NCI-H2107 treated with DMSO at 0.1 percent for 48 hours (cell line): ENCODE measurements around the gene NEU4.

Source experiments
- DNase-seq: peaks from one replicate; lab custom pipeline; 2025; ENCODE audit not compliant: unreplicated experiment; lab: John Stamatoyannopoulos, UW

NEU4 gene

DNA sequence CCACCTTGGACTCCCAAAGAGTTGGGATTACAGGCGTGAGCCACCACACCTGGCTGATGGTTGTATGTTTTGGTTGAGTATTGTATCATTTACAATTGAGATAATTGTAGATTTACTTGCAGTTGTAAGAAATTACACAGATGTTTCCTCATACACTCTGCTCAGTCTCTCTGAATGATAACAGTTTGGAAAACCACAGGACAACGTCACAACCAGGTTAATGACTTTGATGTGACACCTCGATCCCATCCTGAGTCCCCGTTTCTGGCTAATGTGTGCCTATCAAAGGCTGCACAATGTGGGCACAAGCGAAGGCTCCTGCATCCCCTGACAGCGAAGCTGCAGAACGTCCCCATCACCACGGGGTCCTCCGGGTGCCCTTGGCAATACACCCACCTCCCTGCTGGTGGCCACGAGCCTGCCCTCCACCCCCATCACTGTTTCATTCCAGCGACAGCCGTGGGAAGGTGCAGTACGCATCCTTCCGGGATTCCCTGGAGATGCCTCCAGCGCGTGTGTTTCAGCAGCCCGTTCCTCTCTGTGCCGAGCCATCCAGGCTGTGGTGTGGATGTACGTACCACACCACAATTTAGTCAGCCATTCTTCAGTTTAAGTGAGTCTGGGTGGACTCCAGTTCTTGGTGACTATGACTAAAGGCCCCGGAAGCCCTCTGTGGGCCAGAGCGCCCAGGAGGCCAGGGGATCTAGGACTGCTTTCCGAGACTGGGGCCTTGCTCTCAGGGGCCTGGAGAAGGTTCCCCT lies 54.0 kb downstream of the NEU4 start:
- no peak for DNase-seq

DNA sequence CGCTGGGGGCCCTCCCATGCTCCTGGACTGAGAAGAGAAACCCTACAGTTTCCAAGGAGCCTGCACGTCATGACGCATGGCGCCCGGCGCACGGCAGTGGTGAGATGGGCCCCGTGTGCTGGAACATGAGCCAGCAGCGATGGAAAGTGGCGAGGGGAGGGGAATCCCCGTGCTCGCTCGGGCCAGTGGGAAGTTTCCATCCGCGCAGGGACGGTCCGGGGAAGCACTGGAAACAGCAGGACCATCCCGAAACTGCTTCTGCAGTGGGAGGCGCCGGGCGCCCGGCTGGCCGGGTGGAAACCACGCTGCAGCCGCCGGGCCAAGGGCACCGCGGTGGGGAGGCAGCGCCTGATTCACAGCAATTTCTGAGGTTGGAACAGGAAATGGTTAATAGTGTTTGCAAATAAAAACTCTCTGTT lies 54.6 kb downstream of the NEU4 start:
- DNase-seq, result no peak

DNA sequence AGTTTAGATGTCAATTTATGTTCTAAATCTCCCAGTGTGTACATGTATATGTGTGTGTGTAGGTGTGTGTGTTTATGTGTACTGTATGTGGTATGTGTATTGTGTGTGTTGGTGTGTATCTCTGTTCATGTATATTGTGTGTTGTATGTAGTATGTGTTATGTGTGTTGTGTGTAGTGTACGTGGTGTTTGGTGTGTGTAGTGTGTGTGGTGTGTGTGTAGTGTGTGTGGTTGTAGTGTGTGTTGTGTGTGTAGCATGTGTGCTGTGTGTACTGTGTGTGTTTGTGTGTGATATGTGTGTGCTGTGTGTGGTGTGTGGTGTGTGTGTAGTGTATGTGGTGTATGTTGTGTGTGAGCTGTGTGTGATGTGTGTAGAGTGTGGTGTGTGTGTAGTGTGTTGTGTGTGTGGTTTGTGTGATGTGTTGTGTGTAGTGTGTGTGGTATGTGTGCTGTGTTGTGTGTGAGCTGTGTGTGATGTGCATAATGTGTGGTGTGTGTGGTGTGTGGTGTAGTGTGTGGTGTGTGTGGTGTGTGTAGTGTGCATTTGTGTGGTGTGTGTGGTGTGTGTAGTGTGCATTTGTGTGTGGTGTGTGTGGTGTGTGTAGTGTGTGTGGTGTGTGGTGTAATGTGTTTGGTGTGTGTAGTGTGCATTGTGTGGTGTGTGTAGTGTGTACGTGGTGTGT lies 55.3 kb downstream of the NEU4 start:
- no peak for DNase-seq

DNA sequence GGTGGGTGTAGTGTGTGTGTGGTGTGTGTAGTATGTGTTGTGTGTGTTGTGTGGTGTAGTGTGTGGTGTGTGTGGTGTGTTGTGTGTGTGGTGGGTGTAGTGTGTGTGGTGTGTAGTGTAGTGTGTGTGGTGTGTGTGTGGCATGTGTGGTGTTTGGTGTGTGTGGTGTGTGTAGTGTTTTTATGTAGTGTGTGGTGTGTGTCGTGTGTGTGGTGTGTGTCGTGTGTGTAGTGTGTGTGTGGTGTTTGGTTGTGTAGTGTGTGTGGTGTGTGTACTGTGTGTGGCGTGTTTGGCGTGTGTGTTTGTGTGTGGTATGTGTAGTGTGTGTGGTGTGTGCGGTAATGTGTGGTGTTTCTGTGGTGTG lies 55.8 kb downstream of the NEU4 start:
- DNase-seq, result no peak

DNA sequence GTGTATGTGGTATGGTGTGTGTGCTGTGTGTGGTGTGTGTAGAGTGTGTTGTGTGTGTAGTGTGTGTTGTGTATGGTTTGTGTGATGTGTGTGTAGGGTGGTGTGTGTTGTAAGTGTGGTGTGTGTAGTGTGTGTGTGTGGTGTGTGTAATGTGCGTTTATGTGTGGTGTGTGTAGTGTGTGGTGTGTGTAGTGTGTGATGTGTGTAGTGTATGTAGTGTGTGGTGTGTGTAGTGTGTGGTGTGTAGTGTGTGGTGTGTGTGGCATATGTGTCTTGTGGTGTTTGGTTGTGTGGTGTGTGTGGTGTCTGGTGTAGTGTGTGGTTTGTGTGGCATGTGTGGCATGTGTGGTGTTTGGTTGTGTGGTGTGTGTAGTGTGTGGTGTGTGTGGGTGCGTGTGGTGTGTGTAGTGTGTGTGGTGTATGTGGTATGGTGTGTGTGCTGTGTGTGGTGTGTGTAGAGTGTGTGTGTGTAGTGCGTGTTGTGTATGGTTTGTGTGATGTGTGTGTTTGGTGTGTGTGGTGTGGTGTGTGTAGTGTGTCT lies 56.5 kb downstream of the NEU4 start:
- no peak for DNase-seq

DNA sequence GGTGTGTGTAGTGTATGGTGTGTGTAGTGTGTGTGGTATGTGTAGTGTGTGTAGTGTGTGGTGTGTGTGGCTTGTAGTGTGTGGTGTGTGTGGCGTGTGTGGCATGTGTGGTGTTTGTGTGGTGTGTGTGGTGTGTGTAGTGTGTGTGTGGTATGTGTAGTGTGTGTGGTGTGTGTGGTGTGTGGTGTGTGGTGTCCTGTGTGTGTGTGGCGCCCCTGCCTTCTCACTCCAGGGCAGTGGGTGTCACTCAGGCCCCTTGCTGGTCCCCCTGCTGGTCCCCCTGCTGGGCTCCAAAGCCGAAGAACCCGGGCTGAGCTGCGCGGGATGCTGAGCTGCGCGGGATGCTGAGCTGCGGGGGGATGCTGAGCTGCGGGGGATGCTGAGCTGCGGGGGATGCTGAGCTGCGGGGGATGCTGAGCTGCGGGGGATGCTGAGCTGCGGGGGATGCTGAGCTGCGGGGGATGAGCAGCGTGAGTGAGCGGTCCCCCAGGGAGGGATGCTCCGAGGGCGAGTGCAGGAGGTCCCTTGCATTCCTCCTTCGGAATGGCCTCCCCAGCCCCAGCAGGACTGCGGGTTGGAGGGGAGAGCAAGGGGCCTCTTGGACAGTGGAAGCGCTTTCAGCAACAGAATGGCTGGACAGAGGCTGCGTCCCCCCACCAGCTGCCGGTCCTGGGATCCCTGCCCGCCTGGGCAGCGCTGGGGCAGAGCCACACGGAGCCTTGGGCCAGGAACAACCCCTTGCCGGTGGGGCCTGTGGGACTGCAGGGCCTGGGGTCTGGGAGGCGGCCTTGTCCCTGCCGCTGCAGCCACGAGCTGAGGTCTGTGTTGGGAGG lies 57.2 kb downstream of the NEU4 start:
- no peak for DNase-seq
